ENCODE data around the gene UGT1A4. TPM values are rescaled to one million over a fixed set of nuclear protein-coding genes. Genes with fewer than 3 reads are reported as not detected.

UGT1A4 gene
- total and polyA plus RNA-seq, 2 experiments from 2014 or later: not detected

GRCh38 chr2:233791151-233791882, 72.8 kb downstream of the UGT1A4 start:
- H3K27me3 ChIP-seq: no peaks in the 10 kb centered on the region
- no peak overlapping the region for H3K27ac ChIP-seq
- no peak for DNase-seq (ENCODE audit: low read depth in 1 of 2, low spot score in 1 of 2)
- no peaks in the 10 kb centered on the region for H3K9me3 ChIP-seq (ENCODE audit: low read depth)
- no peak overlapping the region for H3K4me3 ChIP-seq
- no peaks in the 10 kb centered on the region for H3K4me1 ChIP-seq (ENCODE audit: low read depth)
- TF ChIP-seq CTCF (IDR thresholded peaks at IDR 0.05; ENCODE audit: low read depth, low read length): no peak
- no peaks in the 10 kb centered on the region for H3K36me3 ChIP-seq

- no peak for DNase-seq (ENCODE audit: low read depth in 1 of 2, low spot score in 1 of 2)
- no peak overlapping the region for H3K27ac ChIP-seq
- no peaks in the 10 kb centered on the region for H3K36me3 ChIP-seq
- no peaks in the 10 kb centered on the region for H3K9me3 ChIP-seq (ENCODE audit: low read depth)
- no peaks in the 10 kb centered on the region for H3K27me3 ChIP-seq
- H3K4me1 ChIP-seq (ENCODE audit: low read depth): no peaks in the 10 kb centered on the region
- no peak for TF ChIP-seq CTCF (IDR thresholded peaks at IDR 0.05; ENCODE audit: low read depth, low read length)
- H3K4me3 ChIP-seq: no peak overlapping the region
Observed at GRCh38 chr2:233791883-233792329, 73.4 kb downstream of the UGT1A4 start.

GRCh38 chr2:233792720-233793119, 74.2 kb downstream of the UGT1A4 start:
- Histone ChIP-seq H3K9me3 (ENCODE audit: low read depth) (no peaks in the 10 kb centered on the region), H3K27me3 (no peaks in the 10 kb centered on the region), H3K4me1 (ENCODE audit: low read depth) (no peaks in the 10 kb centered on the region), H3K4me3 (no peak overlapping the region), H3K36me3 (no peaks in the 10 kb centered on the region), H3K27ac (no peak overlapping the region)
- DNase-seq (ENCODE audit: low read depth in 1 of 2, low spot score in 1 of 2): no peak
- TF ChIP-seq CTCF (IDR thresholded peaks at IDR 0.05; ENCODE audit: low read depth, low read length): no peak

GRCh38 chr2:233793465-233794127, 75.1 kb downstream of the UGT1A4 start:
- no peaks in the 10 kb centered on the region for H3K9me3 ChIP-seq (ENCODE audit: low read depth)
- no peak for TF ChIP-seq CTCF (IDR thresholded peaks at IDR 0.05; ENCODE audit: low read depth, low read length)
- no peak for DNase-seq (ENCODE audit: low read depth in 1 of 2, low spot score in 1 of 2)
- no peaks in the 10 kb centered on the region for H3K36me3 ChIP-seq
- no peaks in the 10 kb centered on the region for H3K27me3 ChIP-seq
- no peak overlapping the region for H3K4me3 ChIP-seq
- H3K4me1 ChIP-seq (ENCODE audit: low read depth): no peaks in the 10 kb centered on the region
- H3K27ac ChIP-seq: no peak overlapping the region

GRCh38 chr2:233794128-233794658, 75.7 kb downstream of the UGT1A4 start:
- TF ChIP-seq CTCF (IDR thresholded peaks at IDR 0.05; ENCODE audit: low read depth, low read length): no peak
- Histone ChIP-seq H3K9me3 (ENCODE audit: low read depth) (no peaks in the 10 kb centered on the region), H3K36me3 (no peaks in the 10 kb centered on the region), H3K27ac (no peak overlapping the region), H3K27me3 (no peaks in the 10 kb centered on the region), H3K4me1 (ENCODE audit: low read depth) (no peaks in the 10 kb centered on the region), H3K4me3 (no peak overlapping the region)
- DNase-seq (ENCODE audit: low read depth in 1 of 2, low spot score in 1 of 2): no peak
